NCI-H510A (cell line): Measurements from ENCODE around the gene MLXIPL.
"Not testable (repeated sequence)": the region's sequence is repeated elsewhere in the genome, so short reads cannot be mapped to it uniquely, and the experiment has no call there.

Experiments used
- DNase-seq: peaks from one replicate; lab custom pipeline; 2025; lab: John Stamatoyannopoulos, UW

MLXIPL gene

DNA sequence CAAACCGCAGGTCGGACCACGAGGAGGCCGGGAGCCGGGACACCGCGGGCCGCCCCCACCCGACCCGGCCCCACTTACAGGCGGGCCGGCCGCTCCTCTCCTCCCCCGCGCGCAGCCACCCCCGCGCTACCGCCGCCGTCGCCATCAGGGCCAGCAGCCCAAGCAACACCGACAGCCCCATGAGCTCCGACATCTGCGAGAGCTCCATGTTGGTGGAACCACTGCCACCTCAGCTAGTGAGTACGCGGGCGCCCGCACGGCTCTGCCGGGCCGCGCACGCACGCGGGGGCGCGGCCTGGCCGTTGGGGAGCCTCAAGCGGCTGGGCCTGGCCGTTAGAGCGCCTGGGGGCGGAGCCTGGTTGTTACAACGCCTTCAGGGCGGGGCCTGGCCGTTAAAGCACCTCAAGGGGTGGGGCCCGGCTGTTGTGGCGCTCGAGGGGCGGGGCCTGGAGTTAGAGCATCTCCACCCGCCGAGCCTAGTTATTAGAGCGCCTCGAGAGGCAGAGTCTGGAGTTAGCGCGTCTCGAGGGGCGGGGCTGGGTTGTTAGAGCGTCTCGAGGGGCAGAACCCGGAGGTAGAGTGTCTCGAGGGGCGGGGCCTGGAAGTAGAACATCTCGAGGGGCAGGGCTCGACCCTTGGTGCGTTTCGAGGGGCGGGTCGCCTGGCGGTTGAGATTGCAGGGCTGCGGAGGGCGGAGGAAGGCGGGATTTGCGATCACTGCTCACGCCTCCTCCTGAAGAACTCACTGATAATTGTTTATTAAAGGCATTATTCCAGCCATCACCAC is 45.8 kb downstream of the MLXIPL start, which contains the start of gene TBL2:
Gene TBL2, minus strand, starts transcription at position 238 of the 787 bp plus-strand sequence. Its CDS starts 30 bp downstream, at position 208.
- peak; percentile 98 for DNase-seq

DNA sequence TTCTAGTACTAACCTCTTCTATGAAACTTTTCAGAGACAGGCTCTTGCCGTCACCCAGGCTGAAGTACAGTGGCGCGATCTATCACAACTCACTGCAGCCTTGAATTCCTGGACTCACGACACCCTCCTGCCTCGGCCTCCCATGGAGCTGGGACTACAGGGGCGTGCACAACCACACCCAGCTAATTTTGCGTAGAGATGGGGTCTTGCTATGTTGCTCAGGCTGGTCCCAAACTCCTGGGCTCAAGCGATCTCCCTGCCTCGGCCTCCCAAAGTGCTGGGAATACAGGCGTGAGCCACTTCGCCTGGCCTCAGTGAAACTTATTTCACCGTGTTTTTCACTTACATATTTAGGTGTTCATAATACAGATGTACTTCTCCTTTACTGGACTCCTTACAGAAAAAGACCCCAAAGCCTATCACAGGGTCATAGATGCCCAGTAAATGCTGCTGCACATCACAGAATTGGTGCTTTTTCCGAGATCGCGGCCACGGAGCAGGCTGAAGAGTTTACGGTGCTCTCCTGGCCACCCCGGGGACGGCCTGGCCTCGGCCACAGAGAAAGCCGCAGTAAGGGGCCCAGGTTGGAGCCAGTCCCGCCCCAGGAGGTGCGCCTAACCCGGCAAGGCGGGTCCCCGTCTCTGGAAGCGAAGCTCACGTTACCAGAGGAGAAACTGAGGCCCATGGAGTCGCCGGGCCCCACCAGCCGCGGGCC is 46.5 kb downstream of the MLXIPL start:
- no peak for DNase-seq

- no peak for DNase-seq
These were observed 50.5 kb downstream of the MLXIPL start for GRCh38 chr7:73573791-73574190.

- DNase-seq, result no peak
These were observed 51.0 kb downstream of the MLXIPL start for GRCh38 chr7:73573276-73573675.

DNA sequence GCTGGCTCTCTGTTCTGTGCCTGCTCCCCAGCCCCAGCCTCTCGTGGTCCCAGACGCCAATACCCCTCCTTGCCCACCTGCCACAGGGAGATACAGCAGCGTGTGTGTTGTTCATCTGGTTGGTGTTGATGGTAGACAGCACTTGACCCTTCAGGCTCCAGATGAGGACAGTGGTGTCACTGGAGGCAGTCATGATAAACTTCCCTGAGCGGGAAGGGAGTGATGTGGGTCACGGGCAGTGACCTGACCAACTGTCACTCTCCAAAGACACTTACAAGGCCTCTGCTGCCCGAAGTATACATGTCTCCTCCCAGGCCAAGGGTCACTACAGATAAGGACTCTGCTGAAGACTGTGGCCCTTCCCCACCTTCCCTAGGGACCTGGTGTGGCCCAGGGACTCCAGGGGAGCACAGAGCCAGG is 51.5 kb downstream of the MLXIPL start:
- no peak for DNase-seq

- DNase-seq, result no peak
These were observed 53.3 kb downstream of the MLXIPL start for GRCh38 chr7:73570977-73571376.

DNA sequence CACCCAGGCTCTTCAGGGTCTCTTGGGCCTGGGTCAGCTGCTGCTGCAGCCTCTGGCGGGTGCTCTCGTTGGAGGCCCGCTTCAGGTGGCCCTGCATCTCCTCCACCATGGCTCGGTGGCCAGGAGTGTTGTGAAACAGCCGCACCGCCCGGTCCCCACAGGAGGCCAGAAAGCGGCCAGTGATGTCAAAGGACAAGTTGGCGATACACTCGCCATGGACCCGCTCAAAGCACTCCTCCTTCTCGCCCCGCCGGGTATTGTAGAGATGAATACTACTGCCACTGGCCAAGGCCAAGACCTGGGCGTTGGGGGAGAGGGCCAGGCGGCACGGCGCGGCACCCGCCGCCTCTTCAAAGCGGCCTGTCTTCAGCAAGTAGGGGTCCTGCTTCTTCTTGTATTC is 53.8 kb downstream of the MLXIPL start:
- no peak for DNase-seq

DNA sequence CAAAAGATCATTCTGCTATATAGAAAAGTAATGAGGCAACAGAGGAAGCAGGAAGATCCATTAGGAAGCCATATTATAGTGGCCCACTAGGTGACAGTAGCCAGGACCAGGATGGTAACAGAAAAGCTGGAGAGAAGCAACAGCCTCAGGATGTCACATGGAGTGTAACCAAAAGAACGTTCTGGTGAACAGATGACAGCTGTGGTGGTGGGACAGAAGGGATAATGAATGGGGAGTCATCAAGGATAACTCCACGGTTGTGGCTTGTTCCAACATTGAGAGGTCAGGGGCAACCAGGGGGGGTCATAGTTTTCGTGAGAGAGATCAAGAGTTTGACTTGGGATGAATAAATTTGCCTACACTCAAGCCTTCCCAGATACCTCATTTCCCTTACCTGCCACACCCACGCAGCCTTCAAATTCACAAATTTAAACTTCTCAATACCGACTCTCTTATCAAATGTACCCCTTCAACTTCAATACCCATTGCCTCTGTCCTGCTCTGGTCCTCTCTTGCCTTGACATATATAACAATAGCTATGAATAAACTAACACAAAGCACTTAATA is 55.2 kb downstream of the MLXIPL start:
- DNase-seq, result no peak

- no peak for DNase-seq
These were observed 56.3 kb downstream of the MLXIPL start for GRCh38 chr7:73567846-73568685.

DNA sequence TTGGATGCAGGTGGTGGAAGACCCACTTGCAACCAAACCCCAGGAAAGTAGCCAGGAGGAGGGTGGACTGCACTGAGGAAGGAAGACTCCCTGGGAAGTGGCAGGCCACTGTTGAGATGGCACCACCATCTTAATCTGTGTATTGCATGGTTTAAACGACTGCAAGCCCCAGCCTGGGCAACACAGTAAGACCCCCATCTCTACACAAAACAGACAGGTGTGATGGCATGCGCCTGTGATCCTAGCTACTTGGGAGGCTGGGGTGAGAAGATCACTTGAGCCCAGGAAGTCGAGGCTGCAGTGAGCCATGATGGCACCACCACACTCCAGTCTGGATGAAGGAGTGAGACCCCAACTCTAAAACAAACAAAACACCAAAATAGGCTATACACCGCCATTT is 57.2 kb downstream of the MLXIPL start:
- DNase-seq, result no peak

GRCh38 chr7:73566431-73566830 is 57.9 kb downstream of the MLXIPL start:
- not testable (repeated sequence) for DNase-seq

DNA sequence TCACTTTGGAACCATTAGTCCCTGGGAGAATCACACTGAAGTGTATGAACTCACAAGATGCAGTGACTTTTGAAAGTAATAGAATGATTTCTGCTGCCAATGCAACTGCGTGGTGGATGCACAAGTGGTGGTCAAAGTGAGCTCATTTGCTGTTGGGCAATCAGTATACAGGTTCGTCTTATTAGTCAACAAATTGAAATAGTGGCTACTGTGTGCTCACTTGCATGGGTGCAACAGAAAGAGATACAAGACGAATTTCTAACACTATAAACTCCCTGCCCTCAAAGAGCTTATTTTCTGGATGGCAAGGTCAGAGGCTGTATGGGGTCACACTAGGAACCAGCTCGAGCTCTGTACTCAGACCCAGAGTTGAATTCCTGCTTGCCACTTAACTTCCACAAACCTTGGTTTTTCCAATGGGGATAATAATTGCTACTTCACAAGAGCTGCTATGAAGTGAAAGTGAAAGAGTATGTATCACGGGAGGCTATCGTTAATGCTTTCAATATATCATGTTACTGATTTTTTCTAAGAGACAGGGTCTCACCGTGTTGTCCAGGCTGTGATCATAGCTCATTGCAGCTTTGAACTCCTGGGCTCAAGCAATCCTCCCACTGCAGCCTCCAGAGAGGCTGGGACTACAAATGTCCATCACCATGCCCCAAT is 58.5 kb downstream of the MLXIPL start:
- DNase-seq, result no peak

DNA sequence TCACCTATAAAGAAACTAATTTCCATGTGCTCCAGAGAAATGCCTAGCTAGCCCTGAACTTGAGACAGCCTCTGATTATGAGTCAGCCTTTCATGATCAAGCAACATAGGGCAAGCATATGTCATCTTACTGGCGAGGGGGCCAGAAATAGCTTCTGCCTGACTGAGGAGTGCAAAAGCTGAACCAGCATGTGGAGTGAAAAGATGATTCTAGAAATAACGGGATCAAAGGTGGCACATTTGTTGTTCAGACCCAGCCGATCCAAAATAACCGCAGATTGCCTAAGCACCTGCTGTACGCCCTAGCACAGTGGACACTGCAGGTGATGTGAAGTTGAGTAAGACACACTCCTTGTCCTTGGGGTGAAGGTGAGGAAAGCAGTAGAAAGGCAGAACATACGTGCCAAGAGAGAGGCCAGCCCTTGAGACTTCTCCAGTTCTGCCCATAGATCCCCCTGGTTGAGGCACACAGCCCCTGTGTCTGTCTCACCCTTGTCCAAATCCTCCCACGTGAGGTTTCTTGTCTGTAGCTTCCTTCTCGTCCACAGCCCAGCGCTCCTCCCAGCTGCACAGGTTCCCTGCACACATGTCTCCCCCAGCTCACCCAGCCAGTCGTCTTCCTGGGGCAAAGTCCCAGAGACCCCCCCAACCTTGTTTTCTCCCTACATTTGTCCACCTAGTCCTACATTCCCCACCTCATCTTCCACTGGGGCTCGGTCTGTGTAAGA is 64.0 kb downstream of the MLXIPL start:
- no peak for DNase-seq

DNA sequence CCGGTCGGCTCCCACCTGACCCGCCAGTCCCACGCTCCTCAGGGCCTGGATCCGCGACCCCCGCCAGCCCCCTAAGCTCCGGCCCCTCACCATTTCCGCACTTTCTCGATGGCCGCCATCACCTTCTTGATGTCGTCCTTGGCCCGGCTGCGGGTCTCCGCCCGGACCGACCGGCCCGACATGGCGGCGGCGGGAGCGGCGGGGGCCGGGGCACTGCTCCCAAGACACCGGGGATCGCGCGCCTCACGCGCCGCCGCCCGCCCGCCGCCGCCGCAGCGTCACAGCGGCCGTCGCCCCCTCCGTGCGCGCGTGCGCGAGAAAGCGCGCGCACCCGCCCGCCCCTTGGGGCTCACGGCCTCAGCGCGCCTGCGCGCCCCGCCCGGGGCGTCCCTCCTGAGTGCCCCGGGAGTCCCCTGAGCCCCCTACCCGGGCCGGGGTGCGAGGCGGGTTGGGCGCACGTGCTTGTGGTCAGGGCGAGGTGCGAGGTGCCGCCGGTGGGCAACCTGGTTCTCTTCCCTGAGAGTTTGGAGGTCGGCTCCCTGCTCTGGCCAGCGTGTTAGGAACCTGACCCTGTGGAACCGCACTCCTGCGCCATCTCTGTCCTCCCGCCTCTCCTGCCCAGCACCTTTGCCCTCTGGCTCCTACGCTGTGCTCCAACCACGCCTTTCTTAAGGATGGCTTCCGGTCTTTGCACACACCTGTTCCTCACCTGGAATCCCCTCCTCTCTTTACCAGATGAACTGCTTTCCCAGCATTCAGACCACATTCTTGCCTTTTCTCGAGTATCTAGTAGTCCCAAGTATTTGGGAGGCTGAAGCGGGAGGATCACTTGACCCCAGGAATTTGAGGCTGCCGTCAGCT is 66.7 kb downstream of the MLXIPL start, which contains the start of gene BCL7B:
Gene BCL7B, minus strand, starts transcription at position 294 of the 861 bp plus-strand sequence. Its CDS starts 112 bp downstream, at position 182.
- DNase-seq, result peak; percentile 52

- peak; percentile 95 for DNase-seq
These were observed 67.3 kb downstream of the MLXIPL start for GRCh38 chr7:73557108-73557396.

GRCh38 chr7:73556208-73557107 is 67.9 kb downstream of the MLXIPL start:
- DNase-seq, result no peak

- DNase-seq, result no peak
These were observed 68.8 kb downstream of the MLXIPL start for GRCh38 chr7:73555411-73555982.

DNA sequence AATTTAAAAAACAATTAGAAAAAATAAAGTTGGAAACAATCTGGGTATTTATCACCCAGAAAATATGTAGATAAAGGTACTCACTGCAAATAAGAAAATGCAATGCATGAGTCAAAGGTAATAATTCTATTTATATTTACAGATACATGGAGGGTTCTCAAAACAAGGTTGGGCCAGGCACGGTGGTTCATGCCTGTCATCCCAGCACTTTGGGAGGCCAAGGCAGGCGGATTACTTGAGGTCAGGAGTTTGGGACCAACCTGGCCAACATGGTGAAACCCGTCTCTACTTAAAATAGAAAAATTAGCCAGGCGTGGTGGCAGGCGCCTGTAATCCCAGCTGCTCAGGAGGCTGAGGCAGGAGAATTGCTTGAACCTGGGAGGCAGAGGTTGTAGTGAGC is 74.2 kb downstream of the MLXIPL start:
- DNase-seq, result not testable (repeated sequence)
